Activated CD8-positive, alpha-beta memory T cell treated with anti-CD3 and anti-CD28 coated beads for 1 hour (primary cell): ENCODE data around the gene RNF121.
"Not testable (repeated sequence)": the region's sequence is repeated elsewhere in the genome, so short reads cannot be mapped to it uniquely, and the experiment has no call there.

Experiments used
- DNase-seq, 2 donors: peaks; one replicate each; pipeline ENCODE4 v3.0.0-alpha.2; 2020; ENCODE audit warnings: low read depth in 1 of 2; ENCODE audit errors: extremely low read depth in 1 of 2

The RNF121 gene

DNA sequence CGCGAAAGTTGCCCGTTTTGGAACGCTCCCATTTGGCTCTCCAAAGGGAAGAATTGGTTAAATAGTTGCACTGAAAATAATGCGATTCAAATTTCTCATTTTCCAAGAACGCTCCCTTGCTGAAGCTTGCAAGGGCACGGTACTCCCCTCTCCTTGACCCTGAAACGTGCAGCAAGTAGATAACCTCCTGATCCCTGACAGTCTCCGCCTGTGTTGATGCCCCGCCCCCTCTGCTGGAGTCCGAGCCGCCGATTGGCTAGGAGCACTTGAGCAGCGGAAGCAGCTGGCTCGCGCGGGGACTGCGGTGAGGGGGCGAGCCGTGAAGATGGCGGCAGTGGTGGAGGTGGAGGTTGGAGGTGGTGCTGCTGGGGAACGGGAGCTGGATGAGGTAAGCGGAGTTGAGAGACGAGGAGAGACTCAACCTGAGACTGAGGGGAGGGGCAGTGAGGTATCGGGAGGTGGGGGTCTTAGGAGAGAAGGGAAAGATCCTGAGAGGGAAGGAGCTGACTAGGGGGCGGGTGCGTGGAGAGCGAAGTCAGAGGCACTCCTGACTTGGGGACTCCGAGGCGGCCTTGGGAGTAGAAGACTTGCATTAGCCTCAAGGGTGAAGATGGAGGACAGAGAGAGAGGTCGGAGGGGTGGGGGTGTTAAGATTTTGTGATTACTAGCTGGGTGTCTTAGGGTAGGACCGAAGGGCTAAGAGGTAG lies at the start of gene RNF121:
TSS of gene RNF121 (plus strand) at position 310 of the 707 bp plus-strand sequence. CDS start at position 326, 16 bp downstream.
- peak; percentile 93 to 95 for DNase-seq

DNA sequence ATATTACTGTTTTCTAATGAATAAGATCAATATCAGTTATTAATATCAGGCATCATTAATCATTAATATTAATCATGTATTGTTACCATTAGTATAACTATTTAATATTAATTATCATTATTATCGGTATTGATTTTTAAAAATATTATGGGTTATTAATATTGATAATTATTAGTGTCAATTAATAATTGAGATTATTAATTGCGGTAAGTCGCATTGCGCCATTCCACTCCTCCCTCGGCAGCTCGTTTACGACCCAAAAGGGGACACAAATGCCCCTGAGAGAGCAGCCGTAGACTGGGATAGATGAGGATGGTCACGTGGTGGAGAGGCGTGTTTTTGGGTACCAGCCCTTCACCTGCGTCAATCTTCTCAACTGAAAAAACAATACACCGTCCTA lies 43.0 kb upstream of the RNF121 start:
- DNase-seq, result not testable (repeated sequence)

DNA sequence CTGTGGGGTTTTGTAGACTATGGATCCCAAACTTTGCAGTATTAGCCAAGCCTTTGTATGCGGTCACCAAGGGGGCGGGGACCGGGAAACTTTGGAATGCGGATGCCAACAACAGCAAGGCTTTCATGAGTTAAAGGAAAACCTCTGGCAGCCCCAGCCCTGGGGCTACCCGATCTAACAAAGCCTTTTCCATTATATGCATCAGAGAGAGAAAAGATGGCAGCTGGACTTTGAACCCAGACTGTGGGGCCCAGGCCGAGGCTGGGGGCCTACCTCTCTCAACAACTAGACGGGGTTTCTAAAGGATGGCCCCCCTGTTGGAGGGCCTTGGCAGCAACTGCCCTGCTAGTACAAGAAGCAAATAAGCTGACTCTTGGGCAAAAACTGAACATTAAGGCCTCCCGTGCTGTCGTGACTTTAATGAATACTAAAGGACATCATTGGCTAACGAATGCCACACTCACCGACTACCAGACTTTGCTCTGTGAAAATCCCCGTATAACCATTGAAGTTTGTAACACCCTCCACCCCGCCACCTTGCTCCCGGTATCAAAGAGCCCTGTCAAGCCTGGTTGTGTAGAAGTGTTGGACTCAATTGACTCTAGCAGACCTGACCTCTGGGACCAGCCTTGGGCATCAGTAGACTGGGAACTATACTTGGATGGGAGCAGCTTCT lies 40.4 kb upstream of the RNF121 start:
- DNase-seq, result not testable (repeated sequence)

DNA sequence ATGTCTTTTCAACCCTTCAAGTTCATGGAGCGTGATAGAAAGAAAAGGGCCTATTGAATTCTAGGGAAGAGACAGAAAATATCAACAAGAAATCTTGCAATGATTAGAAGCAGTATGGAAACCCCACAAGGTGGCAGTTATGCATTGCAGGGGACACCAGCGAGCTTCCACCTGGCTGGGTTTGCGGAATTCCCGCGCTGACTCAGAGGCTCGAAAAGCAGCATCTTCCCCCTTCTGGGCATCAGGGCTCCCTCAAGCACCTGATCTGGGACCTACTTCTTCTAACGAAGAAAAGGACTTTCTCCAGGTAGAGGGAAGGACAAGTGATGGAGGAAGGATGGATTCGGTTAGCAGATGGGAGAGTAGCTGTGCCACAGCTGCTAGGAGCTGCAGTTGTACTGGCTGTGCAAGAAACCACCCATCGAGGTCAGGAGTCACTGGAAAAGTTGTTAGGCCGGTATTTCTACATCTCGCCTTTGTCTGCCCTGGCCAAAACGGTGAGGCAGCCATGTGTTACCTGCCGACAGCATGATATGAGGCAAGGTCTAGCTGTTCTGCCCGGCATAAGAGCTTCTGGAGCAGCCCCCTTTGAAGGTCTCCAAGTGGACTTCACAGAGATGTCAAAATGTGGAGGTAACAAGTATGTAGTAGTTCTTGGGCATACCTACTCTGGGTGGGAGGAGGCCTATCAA lies 39.5 kb upstream of the RNF121 start:
- DNase-seq, result not testable (repeated sequence)

DNA sequence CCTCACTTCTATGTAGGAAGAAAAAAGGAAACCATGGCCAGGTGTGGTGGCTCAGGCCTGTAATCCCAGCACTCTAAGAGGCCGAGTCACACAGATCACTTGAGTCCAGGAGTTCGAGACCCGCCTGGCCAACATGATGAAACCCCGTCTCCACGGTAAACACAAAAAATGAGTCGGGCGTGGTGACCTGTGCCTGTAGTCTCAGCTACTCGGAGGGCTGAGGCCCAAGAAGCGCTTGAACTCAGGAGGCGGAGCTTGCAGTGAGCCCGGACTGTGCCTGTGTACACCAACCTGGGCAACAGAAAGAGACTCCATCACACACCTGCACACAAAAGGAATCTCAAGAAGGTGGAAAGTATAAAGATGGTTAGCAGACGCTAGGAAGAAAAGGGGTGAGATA lies 32.9 kb upstream of the RNF121 start:
- DNase-seq, result no peak

DNA sequence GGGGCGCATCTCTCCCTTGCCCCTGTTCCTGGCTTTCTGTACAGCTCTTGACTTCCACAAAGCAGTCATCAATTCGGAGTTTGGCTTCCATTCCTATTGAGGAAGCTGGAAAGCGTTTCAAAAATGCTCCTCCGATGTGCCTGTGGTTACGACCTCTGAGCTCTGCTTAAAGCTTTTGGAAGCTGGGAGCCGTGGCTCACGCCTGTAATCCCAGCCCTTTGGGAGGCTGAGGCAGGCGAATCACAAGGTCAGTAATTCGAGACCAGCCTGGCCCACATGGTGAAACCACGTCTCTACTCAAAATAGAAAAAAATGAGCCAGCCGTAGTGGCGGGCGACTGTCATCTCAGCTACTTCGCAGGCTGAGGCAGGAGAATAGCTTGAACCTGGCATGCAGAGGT lies 27.7 kb upstream of the RNF121 start:
- not testable (repeated sequence) for DNase-seq

DNA sequence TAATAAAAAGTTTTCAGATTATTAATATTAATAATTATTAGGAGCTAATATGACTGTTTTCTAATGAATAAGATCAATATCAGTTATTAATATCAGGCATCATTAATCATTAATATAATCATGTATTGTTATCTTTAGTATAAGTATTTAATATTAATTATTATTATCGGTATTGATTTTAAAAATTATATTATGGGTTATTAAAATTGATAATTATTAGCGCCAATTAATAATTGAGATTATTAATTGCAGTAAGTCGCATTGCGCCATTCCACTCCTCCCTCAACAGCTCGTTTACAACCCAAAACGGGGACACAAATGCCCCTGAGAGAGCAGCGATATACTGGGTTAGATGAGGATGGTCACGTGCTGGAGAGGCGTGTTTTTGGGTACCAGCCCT lies 20.6 kb upstream of the RNF121 start:
- no peak for DNase-seq

DNA sequence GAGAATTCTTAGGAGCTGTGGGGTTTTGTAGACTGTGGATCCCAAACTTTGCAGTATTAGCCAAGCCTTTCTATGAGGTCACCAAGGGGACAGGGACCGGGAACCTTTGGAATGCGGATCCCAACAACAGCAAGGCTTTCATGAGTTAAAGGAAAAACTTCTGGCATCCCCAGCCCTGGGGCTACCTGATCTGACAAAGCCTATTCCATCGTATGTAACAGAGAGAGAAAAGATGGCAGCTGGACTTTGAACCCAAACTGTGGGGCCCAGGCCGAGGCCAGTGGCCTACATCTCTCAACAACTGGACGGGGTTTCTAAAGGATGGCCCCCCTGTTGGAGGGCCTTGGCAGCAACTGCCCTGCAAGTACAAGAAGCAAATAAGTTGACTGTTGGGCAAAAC lies 18.1 kb upstream of the RNF121 start:
- DNase-seq, result not testable (repeated sequence)

DNA sequence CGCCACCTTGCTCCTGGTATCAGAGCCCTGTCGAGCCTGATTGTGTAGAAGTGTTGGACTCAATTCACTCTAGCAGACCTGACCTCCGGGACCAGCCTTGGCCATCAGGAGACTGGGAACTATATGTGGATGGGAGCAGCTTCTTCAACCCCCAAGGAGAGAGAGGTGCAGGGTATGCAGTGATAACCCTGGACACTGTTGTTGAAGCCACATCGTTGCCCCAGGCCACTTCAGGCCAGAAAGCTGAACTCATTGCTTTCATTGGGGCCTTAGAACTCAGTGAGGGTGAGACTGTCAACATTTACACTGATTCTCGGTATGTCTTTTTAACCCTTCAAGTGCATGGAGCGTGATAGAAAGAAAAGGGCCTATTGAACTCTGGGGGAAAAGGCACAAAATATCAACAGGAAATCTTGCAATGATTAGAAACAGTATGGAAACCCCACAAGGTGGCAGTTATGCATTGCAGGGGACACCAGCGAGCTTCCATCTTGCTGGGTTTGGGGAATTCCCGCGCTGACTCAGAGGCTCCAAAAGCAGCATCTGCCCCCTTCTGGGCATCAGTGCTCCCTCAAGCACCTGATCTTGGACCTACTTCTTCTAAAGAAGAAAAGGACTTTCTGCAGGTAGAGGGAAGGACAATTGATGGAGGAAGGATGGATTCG lies 17.4 kb upstream of the RNF121 start:
- peak in 1 of 2 donors; percentile 19 for DNase-seq

DNA sequence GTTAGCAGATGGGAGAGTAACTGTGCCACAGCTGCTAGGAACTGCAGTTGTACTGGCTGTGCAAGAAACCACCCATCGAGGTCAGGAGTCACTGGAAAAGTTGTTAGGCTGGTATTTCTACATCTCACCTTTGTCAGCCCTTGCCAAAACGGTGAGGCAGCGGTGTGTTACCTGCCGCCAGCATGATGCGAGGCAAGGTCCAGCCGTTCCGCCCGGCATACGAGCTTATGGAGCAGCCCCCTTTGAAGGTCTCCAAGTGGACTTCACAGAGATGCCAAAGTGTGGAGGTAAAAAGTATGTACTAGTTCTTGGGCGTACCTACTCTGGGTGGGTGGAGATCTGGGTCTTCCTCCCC lies 16.9 kb upstream of the RNF121 start:
- not testable (repeated sequence) for DNase-seq

DNA sequence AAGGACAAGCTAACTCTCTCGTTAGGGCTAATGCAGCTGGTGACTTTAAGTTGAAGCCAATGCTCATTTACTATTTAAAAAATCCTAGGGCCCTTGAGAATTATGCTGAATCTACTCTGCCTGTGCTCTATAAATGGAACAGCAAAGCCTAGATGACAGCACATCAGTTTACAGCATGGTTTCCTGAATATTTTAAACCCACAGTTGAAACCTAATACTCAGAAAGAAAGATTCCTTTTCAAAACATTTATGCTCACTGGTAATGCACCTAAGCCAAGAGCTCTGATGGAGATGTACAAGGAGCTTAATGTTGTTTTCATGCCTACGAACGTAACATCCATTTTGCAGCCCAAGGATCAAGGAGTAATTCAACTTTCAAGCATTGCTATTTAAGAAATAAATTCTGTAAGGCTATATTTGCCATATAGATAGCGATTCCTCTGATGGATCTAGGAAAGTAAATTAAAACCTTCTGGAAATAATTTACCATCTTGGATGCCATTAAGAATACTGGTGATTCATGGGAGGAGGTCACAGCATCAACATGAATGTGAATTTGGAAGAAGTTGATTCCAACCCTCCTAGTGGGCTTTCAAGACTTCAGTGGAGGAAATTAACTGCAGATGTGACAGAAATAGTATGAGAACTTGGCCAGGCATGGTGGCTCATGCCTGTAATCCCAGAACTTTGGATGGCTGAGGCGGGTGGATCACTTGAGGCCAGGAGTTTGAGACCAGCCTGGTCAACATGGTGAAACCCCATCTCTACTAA lies 14.9 kb upstream of the RNF121 start:
- no peak for DNase-seq

DNA sequence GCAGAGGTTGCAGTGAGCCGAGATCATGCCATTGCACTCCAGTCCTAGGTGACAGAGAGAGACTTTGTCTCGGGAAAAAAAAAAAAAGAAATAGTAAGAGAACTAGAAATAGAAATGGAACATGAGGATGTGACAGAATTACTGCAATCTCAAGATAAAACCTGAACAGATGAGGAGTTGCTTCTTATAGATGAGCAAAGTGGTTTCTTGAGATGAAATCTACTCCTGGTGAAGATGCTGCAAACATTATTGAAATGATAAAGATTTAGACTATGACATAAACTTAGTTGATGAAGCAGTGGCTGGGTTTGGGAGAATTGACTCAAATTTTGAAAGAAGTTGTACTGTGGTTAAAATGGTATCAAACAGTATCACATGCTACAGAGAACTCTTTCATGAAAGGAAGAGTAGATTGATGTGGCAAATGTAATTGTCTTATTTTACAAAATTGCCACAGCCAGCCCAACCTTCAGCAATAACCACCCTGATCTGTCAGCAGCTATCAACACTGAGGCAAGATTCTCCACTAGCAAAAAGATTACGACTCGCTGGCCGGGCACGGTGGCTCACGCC lies 14.1 kb upstream of the RNF121 start:
- DNase-seq, result no peak

DNA sequence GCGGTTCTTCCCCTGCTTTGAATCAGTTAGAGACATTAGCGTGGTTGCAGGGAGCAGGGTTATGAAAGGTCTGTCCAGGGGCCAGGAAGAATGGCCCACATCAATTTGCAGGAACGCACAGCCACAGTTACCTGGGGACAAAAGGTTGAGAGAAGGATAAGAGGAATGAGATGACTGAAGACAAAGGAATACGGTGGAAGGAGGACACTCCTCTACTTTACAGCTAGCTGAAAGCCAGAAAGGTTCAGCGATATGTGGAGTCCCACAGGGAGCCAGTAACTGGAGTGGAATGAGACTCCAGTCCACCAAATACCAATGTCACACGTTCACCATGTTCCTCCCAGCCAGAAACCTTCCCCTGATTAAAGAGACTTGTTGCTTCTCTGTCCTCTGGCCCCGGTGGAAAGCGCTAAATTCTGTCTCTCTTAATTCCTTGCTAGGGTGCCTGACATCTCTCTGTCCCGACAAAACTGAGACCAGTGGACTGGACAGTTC lies 11.2 kb upstream of the RNF121 start:
- no peak for DNase-seq

DNA sequence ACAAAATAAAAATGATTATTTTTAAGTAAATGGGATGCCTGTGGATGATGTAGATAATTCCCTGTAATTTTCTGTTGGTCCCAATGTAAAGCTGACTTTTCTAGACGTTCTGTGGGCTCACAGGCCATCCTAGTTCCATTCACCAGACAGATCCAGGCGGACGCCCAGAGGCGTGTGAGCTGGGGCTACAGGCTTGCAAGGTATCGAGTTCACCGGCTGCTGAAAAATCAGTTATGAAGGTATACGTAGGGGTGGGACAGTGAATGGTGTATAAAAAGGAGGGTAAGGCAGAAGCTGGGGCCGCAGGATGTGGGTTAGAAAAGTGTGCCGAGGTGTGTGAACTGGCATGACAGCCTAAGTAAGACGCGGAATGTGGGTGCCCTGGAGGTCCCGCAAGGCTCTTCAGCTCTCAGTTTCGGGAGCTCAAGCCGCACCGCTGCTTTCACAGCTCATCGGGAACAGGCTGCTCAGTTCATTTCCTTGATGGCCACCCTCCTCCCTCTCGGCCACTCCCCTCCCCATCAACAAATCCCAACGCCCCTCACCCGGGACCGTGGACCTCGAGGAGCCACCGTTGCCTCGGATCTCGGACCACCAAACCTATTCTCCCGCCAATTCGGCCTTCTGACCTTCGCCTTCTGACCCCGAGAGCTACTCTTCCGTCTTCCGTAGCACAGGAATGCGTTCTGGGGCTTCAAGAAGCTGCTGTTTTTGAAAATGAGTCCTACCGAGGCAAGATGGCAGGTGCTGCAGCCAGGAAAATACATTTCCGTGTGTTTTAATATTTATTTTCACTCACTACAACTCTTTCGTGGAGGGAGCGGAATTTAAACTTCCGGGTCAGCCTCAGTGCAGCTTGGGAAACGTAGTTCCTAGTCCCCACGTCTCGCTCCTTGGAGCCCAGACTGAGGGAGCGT lies 768 bp upstream of the RNF121 start, which contains the start of gene XNDC1N:
TSS of gene XNDC1N (minus strand) at position 775 of the 917 bp plus-strand sequence. CDS start 5,241 bp downstream, outside the sequence.
- peak; percentile 11 to 51 for DNase-seq

DNA sequence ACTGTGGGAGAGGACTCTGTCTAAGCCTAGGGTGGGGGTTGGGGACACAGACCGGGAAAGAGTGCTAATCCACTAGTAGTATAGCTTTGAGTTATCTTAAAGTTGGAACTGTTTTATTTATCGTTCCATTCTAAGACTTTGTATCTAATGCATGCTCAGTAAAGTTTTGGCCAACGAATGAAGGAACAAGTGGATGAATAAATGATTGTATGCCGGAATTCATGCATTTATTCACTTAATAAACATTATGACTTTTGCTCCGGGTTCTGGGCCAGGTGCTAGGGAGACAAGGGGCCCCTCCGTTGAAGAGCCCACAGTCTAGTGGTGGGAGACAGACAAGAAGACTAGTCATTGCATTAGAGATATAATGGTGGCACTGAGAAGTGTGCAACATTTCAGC lies 645 bp downstream of the RNF121 start:
- no peak for DNase-seq

DNA sequence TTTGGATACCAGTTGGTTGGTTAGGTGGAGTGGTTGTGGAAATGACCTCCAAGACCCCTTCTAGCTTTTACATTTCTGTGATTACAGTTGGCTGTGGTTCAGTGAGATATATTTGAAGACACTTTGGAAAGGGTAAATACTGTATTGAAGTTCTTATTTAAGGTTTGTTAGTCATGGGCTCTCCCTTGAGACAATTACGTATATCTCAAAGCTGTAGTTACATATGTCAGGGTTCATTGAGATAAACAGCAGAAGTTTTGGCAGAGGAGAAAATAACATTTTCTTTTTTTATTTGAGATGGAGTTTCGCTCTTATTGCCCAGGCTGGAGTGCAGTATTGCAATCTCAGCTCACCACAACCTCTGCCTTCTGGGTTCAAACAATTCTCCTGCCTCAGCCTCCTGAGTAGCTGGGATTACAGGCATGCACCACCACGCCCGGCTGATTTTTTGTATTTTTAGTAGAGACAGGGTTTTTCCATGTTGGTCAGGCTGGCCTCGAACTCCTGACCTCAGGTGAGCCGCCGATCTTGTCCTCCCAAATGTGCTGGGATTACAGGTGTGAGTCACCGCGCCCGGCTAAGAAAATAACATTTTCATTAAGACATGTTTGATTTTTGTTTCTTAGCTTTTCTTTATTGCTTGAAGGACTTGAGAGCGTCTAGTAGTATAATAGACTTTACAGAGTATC lies 1.9 kb downstream of the RNF121 start:
- DNase-seq, result no peak

DNA sequence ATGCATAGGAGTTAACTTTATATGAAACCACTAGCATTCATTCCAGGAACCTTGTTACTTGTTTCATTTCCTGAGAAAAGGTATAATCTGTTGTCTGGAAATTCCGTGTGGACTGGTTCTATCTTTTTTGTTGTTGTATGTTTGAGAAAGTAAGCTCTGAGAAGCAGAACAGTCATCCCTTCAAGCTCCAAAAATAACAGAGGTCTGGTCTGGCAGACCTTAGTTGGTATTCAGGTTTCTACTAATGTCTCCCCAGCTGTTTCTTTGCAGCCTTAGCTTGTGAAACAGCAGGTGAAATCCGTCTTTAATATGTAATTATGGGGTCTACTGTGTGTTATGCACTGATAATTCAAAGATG lies 2.4 kb downstream of the RNF121 start:
- DNase-seq, result no peak

DNA sequence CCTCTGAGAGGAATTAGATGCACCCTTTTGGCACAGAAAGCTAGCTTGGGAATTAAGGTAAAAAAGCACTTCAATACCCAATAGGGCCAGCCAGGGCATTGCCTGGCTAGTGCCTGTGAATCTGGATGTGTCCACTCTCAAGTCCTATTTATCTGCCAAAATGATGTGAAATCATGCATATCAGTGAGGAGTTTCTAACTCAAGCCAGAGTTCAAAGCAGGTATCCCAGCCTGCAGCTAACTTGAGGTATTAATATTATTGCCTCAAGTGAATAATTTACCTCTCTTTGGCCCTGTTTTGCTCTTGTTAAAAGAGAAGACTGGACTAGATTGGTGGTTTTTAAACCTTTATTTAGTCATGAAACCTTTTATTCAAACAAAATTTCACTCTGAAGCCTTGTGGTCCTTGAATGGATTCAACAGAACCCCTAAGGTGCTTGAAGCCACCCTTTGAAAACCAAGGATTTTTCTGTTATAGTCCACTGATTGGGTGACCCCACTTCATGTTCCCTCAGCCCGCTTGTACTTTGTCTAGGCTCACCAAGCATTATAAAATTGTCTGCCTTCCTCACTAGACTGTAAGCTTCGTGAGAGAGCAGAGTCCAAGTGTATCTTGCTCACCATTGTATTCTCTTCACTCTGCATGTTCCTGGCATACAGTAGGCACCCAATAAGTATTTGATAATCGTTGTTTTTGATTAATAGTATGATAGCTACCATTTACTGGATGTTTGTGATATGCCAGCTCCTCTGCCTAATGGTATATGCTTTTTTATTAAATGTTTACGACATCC lies 4.5 kb downstream of the RNF121 start:
- no peak for DNase-seq
